ENCODE results near the gene CNFN.

DNA sequence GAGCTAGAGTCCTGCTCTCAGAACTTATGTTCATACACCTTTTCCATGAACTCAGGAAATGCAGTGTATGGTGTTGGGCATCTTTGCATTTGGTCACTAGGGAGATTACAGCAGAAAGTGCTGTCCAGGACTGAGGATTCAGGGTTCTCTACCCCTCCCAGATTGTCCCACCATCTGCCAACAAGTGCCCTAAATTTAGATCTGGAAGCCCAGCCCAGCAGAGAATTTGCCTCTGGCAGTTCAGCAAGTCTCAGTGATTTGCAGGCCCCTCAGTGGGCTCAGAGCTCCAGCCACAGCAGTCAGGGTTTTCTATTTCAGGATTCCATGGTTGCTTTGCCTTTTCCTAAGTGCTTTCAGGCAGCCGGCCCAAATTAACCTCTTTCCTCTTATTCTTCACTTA is 23.4 kb downstream of the CNFN start:
- TF ChIP-seq, protein P1, sequence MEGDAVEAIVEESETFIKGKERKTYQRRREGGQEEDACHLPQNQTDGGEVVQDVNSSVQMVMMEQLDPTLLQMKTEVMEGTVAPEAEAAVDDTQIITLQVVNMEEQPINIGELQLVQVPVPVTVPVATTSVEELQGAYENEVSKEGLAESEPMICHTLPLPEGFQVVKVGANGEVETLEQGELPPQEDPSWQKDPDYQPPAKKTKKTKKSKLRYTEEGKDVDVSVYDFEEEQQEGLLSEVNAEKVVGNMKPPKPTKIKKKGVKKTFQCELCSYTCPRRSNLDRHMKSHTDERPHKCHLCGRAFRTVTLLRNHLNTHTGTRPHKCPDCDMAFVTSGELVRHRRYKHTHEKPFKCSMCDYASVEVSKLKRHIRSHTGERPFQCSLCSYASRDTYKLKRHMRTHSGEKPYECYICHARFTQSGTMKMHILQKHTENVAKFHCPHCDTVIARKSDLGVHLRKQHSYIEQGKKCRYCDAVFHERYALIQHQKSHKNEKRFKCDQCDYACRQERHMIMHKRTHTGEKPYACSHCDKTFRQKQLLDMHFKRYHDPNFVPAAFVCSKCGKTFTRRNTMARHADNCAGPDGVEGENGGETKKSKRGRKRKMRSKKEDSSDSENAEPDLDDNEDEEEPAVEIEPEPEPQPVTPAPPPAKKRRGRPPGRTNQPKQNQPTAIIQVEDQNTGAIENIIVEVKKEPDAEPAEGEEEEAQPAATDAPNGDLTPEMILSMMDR (conservative IDR thresholded peaks at IDR 0.05 in 1 of 2, IDR thresholded peaks at IDR 0.05 in 1 of 2; ENCODE audit: low read depth in 1 of 2, low read length in 2 of 2): no peak
- no peak for TF ChIP-seq EZH2 (IDR thresholded peaks at IDR 0.05; ENCODE audit: low read length, missing control alignments)

Measured in fibroblast of lung (primary cell).